ENCODE measurements around the gene EFNA1.

Gene EFNA1

DNA sequence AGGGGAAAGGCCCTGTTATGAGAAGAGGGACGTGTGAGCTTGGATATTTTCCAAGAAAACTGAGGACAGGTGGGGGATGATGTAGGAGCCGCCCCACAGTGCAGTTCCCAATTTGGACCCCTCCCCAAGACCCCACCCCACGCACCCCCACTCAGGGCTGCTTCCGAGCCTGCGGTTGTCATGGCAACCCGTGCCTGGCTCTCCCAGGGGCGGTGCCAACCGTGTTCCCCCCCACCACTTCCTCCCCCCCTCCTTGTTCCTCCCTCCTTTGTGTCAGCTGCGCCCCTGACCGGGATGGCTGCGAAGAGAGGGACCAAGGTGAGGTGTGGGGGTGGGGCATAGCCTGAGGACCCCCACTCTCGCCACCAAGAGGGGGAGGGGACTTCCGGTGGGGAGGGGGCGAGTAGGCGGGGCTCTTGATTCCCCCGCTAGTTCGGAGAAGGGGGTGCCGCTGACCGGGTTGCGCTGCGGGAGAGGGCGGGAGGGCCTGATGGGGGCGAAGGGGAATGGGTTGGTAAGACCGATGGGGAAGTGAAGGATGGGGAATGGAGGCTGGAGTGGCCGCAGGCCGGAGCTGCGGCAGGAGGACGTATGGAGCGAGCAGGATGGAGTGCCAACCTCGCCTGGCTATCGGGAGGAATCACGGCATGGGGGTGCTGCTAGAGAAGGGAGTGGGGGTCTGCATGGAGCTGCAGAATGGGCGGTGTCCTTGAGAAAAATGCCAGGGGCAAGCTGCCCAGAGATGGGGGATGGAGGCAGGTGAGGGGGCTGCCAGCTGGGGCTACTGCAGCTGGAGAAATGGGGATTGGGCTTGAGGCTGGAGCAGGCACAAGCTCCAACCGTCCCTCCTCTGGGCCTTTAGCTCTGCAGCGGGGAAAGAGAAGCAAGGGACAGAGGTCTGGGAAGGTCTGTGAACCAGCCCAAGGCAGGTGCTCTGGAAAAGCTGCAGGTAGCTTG is 46.9 kb downstream of the EFNA1 start:
- no peak overlapping the region for H3K27ac ChIP-seq (ENCODE audit: low read length)
- peaks cover 45% of the 10 kb centered on the region for H3K27me3 ChIP-seq (replicated peaks; ENCODE audit: insufficient read depth, low read length)
- H3K4me1 ChIP-seq (ENCODE audit: low read length) = peaks cover 21% of the 10 kb centered on the region
- no peaks in the 10 kb centered on the region for H3K9me2 ChIP-seq (replicated peaks; ENCODE audit: insufficient read depth, low read length)
- no peak for DNase-seq
- H2AFZ ChIP-seq (ENCODE audit: low read length) = peak overlapping the region; percentile 83; the same call in 1 of the 2 replicates
- H4K20me1 ChIP-seq (ENCODE audit: insufficient read depth, low read length) = no peaks in the 10 kb centered on the region
- H3F3A ChIP-seq (ENCODE audit: insufficient read depth, low read length) = no peaks in the 10 kb centered on the region
- H3K4me3 ChIP-seq (ENCODE audit: low read length) = peak overlapping the region; percentile 78
- H3K9ac ChIP-seq (ENCODE audit: low read length) = peak overlapping the region; percentile 3; the same call in 1 of the 2 replicates
- no peaks in the 10 kb centered on the region for H3K36me3 ChIP-seq (replicated peaks; ENCODE audit: insufficient read depth, low read length)
- no peaks in the 10 kb centered on the region for H3K9me3 ChIP-seq (replicated peaks; ENCODE audit: insufficient read depth, low read length)
- peaks cover 18% of the 10 kb centered on the region for H3K79me2 ChIP-seq (ENCODE audit: low read length)
- peak overlapping the region; percentile 82 for H3K4me2 ChIP-seq (ENCODE audit: low read depth, low read length)
- TF ChIP-seq, protein P1, sequence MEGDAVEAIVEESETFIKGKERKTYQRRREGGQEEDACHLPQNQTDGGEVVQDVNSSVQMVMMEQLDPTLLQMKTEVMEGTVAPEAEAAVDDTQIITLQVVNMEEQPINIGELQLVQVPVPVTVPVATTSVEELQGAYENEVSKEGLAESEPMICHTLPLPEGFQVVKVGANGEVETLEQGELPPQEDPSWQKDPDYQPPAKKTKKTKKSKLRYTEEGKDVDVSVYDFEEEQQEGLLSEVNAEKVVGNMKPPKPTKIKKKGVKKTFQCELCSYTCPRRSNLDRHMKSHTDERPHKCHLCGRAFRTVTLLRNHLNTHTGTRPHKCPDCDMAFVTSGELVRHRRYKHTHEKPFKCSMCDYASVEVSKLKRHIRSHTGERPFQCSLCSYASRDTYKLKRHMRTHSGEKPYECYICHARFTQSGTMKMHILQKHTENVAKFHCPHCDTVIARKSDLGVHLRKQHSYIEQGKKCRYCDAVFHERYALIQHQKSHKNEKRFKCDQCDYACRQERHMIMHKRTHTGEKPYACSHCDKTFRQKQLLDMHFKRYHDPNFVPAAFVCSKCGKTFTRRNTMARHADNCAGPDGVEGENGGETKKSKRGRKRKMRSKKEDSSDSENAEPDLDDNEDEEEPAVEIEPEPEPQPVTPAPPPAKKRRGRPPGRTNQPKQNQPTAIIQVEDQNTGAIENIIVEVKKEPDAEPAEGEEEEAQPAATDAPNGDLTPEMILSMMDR (IDR thresholded peaks at IDR 0.05; ENCODE audit: low read length) = no peak
- TF ChIP-seq EZH2 (optimal IDR thresholded peaks at IDR 0.05; ENCODE audit: low read depth, low read length) (no peak), EZH2phosphoT487 (IDR thresholded peaks at IDR 0.05; ENCODE audit: low read length) (no peak)

DNA sequence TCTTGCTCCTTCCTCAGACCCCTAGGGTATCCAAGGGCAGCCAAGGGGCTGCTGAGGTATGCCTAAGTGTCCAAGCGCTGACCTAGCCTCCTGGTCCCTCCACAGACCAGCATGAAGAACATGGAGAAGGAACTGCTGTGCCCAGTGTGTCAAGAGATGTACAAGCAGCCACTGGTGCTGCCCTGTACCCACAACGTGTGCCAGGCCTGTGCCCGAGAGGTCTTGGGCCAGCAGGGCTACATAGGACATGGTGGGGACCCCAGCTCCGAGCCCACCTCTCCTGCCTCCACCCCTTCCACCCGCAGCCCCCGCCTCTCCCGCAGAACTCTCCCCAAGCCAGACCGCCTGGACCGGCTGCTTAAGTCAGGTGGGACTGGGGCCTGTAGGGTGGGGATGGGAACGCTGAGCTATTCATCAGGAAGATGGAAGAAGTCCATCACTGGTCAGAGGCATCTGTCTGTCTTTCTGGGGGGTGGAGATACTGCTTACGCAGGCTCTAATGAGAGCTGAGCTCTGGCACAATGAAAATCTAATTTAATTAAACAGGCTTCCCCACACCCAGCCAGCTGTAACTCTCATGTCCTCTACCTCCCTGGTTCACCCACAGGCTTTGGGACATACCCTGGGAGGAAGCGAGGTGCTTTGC is 47.7 kb downstream of the EFNA1 start:
- no peak overlapping the region for H3K4me2 ChIP-seq (ENCODE audit: low read depth, low read length)
- TF ChIP-seq, protein P1 (IDR thresholded peaks at IDR 0.05; ENCODE audit: low read length) = no peak
- TF ChIP-seq EZH2 (optimal IDR thresholded peaks at IDR 0.05; ENCODE audit: low read depth, low read length) = no peak
- TF ChIP-seq EZH2phosphoT487 (IDR thresholded peaks at IDR 0.05; ENCODE audit: low read length) = no peak
- no peak overlapping the region for H2AFZ ChIP-seq (ENCODE audit: low read length)
- H3K27me3 ChIP-seq (replicated peaks; ENCODE audit: insufficient read depth, low read length) = peaks cover 47% of the 10 kb centered on the region
- H3K9ac ChIP-seq (ENCODE audit: low read length) = no peak overlapping the region
- no peaks in the 10 kb centered on the region for H3K9me3 ChIP-seq (replicated peaks; ENCODE audit: insufficient read depth, low read length)
- H4K20me1 ChIP-seq (ENCODE audit: insufficient read depth, low read length) = no peaks in the 10 kb centered on the region
- no peak overlapping the region for H3K27ac ChIP-seq (ENCODE audit: low read length)
- H3K4me3 ChIP-seq (ENCODE audit: low read length) = no peak overlapping the region
- no peaks in the 10 kb centered on the region for H3K36me3 ChIP-seq (replicated peaks; ENCODE audit: insufficient read depth, low read length)
- H3K79me2 ChIP-seq (ENCODE audit: low read length) = peaks cover 18% of the 10 kb centered on the region
- no peaks in the 10 kb centered on the region for H3K9me2 ChIP-seq (replicated peaks; ENCODE audit: insufficient read depth, low read length)
- peaks cover 21% of the 10 kb centered on the region for H3K4me1 ChIP-seq (ENCODE audit: low read length)
- no peak for DNase-seq
- H3F3A ChIP-seq (ENCODE audit: insufficient read depth, low read length) = no peaks in the 10 kb centered on the region

GRCh38 chr1:155175927-155176371 is 48.3 kb downstream of the EFNA1 start:
- Histone ChIP-seq H3K27me3 (replicated peaks; ENCODE audit: insufficient read depth, low read length) (peaks cover 47% of the 10 kb centered on the region), H4K20me1 (ENCODE audit: insufficient read depth, low read length) (no peaks in the 10 kb centered on the region), H3K9me3 (replicated peaks; ENCODE audit: insufficient read depth, low read length) (no peaks in the 10 kb centered on the region), H3K27ac (ENCODE audit: low read length) (no peak overlapping the region), H3K4me2 (ENCODE audit: low read depth, low read length) (no peak overlapping the region), H3F3A (ENCODE audit: insufficient read depth, low read length) (no peaks in the 10 kb centered on the region), H3K36me3 (replicated peaks; ENCODE audit: insufficient read depth, low read length) (no peaks in the 10 kb centered on the region), H2AFZ (ENCODE audit: low read length) (no peak overlapping the region), H3K9me2 (replicated peaks; ENCODE audit: insufficient read depth, low read length) (no peaks in the 10 kb centered on the region), H3K9ac (ENCODE audit: low read length) (no peak overlapping the region), H3K4me3 (ENCODE audit: low read length) (no peak overlapping the region), H3K79me2 (ENCODE audit: low read length) (peaks cover 18% of the 10 kb centered on the region), H3K4me1 (ENCODE audit: low read length) (peaks cover 21% of the 10 kb centered on the region)
- TF ChIP-seq EZH2phosphoT487 (IDR thresholded peaks at IDR 0.05; ENCODE audit: low read length) = no peak
- no peak for TF ChIP-seq EZH2 (optimal IDR thresholded peaks at IDR 0.05; ENCODE audit: low read depth, low read length)
- TF ChIP-seq, protein P1 (IDR thresholded peaks at IDR 0.05; ENCODE audit: low read length) = peak; percentile 24
- peak; percentile 42 for DNase-seq
